SU-DHL-6 (cell line): ENCODE results near the gene PDGFD.

Source experiments
- H2AFZ ChIP-seq: fragments of 200-600 bp; sonication (generic); 2 replicates; pipeline ENCODE4 v1.6.1; 2014; ENCODE audit warnings: low read depth, mild to moderate bottlenecking, moderate library complexity, mixed read lengths, antibody characterized with exemption, low read length; ENCODE audit not compliant: severe bottlenecking
- H3F3A ChIP-seq: fragments of 200-600 bp; shearing (Covaris generic); 2 replicates; pipeline ENCODE4 v1.6.0; 2016; ENCODE audit warnings: antibody characterized with exemption, mild to moderate bottlenecking; ENCODE audit not compliant: insufficient read depth
- H3K27ac ChIP-seq: fragments of 200-600 bp; sonication (generic); 2 replicates; pipeline ENCODE4 v1.5.1; 2016; ENCODE audit warnings: low read depth, mild to moderate bottlenecking, low read length, moderate library complexity, mixed read lengths
- H3K27me3 ChIP-seq: fragments of 200-600 bp; sonication (generic), shearing (Covaris generic); 2 replicates; pipeline ENCODE4 v1.6.0; 2014; ENCODE audit warnings: mild to moderate bottlenecking, low read length
- H3K36me3 ChIP-seq: fragments of 200-600 bp; sonication (generic); 2 replicates; pipeline ENCODE4 v1.6.1; 2014; ENCODE audit warnings: mild to moderate bottlenecking, low read length, mixed read lengths
- H3K4me2 ChIP-seq: fragments of 300-600, 200-600 bp; shearing (Covaris generic), sonication (generic); 2 replicates; pipeline ENCODE4 v1.6.0; 2014; ENCODE audit warnings: low read length, low read depth, mild to moderate bottlenecking; ENCODE audit not compliant: poor library complexity, severe bottlenecking
- H3K4me3 ChIP-seq: fragments of 200-600 bp; sonication (generic); 2 replicates; pipeline ENCODE4 v1.5.1; 2014; ENCODE audit warnings: antibody characterized with exemption, low read length, mild to moderate bottlenecking, mixed read lengths; ENCODE audit not compliant: insufficient read depth, poor library complexity, severe bottlenecking
- H3K79me2 ChIP-seq: fragments of 200-600 bp; sonication (generic); 2 replicates; pipeline ENCODE4 v1.6.1; 2014; ENCODE audit warnings: mild to moderate bottlenecking, low read length, moderate library complexity; ENCODE audit not compliant: insufficient read depth
- H3K9ac ChIP-seq: fragments of 200-600 bp; sonication (generic); 2 replicates; pipeline ENCODE4 v1.7.0; 2014; ENCODE audit warnings: mild to moderate bottlenecking, low read length
- H3K9me2 ChIP-seq: fragments of 200-600 bp; sonication (generic); replicated peaks from 2 replicates; pipeline ENCODE4 v1.6.1; 2014; ENCODE audit warnings: low read length; ENCODE audit not compliant: insufficient read depth
- H3K9me3 ChIP-seq: fragments of 200-600 bp; sonication (generic); 2 replicates; pipeline ENCODE4 v1.6.1; 2014; ENCODE audit warnings: low read length, mixed read lengths; ENCODE audit not compliant: insufficient read depth
- H4K20me1 ChIP-seq: fragments of 200-600 bp; sonication (generic); 2 replicates; pipeline ENCODE4 v1.6.1; 2014; ENCODE audit warnings: low read depth, mild to moderate bottlenecking, antibody characterized with exemption, low read length, moderate library complexity, mixed read lengths
- EZH2phosphoT487 ChIP-seq: fragments of 200-600 bp; sonication (generic), shearing (Covaris generic); conservative IDR thresholded peaks from 2 replicates; pipeline ENCODE4 v1.6.1; 2018; ENCODE audit warnings: mild to moderate bottlenecking, antibody characterized with exemption, low read length, moderate library complexity, mixed read lengths
- TF ChIP-seq, protein P1 (sequence below): fragments of 200-600 bp; sonication (generic); IDR thresholded peaks from one replicate; pipeline ENCODE4 v1.5.1; 2017; ENCODE audit warnings: antibody characterized with exemption, mild to moderate bottlenecking, low read length, moderate library complexity; ENCODE audit not compliant: insufficient read depth, poor library complexity, severe bottlenecking

Gene PDGFD

DNA sequence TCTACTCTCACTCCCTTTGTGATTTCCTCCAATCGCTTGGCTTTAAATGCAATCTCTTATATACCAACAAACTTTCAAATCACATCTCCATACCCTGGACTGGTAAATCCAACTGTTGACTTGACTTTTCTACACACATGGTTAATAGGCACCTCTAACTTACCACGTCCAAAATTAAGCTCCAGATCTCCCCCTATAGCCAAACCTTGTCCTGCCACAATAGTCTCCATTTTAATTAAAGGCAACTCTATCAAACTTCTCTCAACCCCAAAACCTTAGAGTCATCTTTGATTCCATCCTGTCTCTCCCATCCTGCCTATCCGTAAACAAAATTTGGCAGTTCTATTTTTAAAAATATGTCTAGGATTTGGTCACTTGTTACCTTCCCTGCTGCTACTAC lies 269.3 kb downstream of the PDGFD start:
- Histone ChIP-seq H3K79me2 (no peaks in the 10 kb centered on the region), H3K9ac (no peak overlapping the region), H3K9me3 (no peaks in the 10 kb centered on the region), H3K4me2 (no peak overlapping the region), H4K20me1 (no peaks in the 10 kb centered on the region), H3K27me3 (no peaks in the 10 kb centered on the region), H2AFZ (peak overlapping the region; percentile 17), H3K9me2 (no peaks in the 10 kb centered on the region), H3K4me3 (no peak overlapping the region), H3K27ac (peak overlapping the region; percentile 95; the same call in 1 of the 2 replicates), H3F3A (peaks cover 32% of the 10 kb centered on the region), H3K36me3 (peaks cover 4% of the 10 kb centered on the region; the same call in 1 of the 2 replicates)
- no peak for TF ChIP-seq EZH2phosphoT487
- TF ChIP-seq, protein P1, sequence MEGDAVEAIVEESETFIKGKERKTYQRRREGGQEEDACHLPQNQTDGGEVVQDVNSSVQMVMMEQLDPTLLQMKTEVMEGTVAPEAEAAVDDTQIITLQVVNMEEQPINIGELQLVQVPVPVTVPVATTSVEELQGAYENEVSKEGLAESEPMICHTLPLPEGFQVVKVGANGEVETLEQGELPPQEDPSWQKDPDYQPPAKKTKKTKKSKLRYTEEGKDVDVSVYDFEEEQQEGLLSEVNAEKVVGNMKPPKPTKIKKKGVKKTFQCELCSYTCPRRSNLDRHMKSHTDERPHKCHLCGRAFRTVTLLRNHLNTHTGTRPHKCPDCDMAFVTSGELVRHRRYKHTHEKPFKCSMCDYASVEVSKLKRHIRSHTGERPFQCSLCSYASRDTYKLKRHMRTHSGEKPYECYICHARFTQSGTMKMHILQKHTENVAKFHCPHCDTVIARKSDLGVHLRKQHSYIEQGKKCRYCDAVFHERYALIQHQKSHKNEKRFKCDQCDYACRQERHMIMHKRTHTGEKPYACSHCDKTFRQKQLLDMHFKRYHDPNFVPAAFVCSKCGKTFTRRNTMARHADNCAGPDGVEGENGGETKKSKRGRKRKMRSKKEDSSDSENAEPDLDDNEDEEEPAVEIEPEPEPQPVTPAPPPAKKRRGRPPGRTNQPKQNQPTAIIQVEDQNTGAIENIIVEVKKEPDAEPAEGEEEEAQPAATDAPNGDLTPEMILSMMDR: no peak

DNA sequence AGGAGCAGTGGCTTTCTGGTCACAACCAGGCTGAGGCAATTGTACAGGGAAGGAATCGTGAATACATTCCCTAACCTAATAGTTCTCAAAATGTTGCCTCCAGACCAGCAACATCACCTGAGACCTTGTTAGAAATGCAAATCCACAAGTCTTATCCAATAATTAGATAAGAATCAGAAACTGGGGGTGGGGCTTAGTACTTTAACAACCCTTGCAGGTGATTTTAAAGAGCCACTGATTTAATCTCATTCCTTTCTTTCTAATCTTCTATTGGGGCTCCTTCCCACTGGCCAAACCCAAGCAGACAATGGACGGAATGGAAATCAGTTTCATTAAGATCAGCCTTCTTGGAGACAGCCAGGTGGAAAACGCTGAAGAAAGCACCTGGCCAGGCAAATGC lies 269.9 kb downstream of the PDGFD start:
- TF ChIP-seq EZH2phosphoT487: no peak
- TF ChIP-seq, protein P1: no peak
- Histone ChIP-seq H3K4me2 (no peak overlapping the region), H3K4me3 (no peak overlapping the region), H3K27me3 (no peaks in the 10 kb centered on the region), H2AFZ (no peak overlapping the region), H3F3A (peaks cover 27% of the 10 kb centered on the region), H3K9me2 (no peaks in the 10 kb centered on the region), H3K36me3 (peaks cover 4% of the 10 kb centered on the region; the same call in 1 of the 2 replicates), H3K27ac (no peak overlapping the region), H3K9ac (no peak overlapping the region), H3K79me2 (no peaks in the 10 kb centered on the region), H4K20me1 (no peaks in the 10 kb centered on the region), H3K9me3 (no peaks in the 10 kb centered on the region)

DNA sequence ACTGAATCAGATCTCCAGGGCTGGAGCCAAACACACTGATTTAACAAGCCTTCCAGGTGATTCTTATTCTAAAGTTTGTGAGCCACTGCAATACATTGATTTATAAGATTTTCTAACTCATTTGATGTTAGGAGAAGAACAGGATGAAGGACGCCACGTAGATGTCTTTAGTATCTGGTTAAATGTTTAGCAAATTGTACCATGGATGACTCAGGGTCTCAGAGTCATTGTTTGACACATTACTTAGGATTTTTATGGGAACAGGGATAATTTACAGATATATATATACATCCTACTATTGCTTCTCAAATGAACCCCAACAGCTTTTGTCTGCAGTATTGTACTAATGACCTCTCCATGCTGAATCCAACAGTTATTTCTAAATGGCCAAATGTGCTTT lies 270.6 kb downstream of the PDGFD start:
- Histone ChIP-seq H4K20me1 (no peaks in the 10 kb centered on the region), H3K4me3 (no peak overlapping the region), H3K9me2 (no peaks in the 10 kb centered on the region), H3K79me2 (no peaks in the 10 kb centered on the region), H3F3A (peaks cover 20% of the 10 kb centered on the region), H3K9me3 (no peaks in the 10 kb centered on the region), H2AFZ (no peak overlapping the region), H3K9ac (no peak overlapping the region), H3K4me2 (no peak overlapping the region), H3K27me3 (no peaks in the 10 kb centered on the region), H3K36me3 (peaks cover 4% of the 10 kb centered on the region; the same call in 1 of the 2 replicates), H3K27ac (no peak overlapping the region)
- no peak for TF ChIP-seq EZH2phosphoT487
- TF ChIP-seq, protein P1: no peak
